ENCODE data around the gene KAZN.

KAZN gene

GRCh38 chr1:14841951-14842350 lies 243.5 kb downstream of the KAZN start:
- no peak for DNase-seq

GRCh38 chr1:14842361-14842760 lies 243.9 kb downstream of the KAZN start:
- no peak for DNase-seq

GRCh38 chr1:14842891-14843290 lies 244.4 kb downstream of the KAZN start:
- DNase-seq: no peak

GRCh38 chr1:14843525-14843924 lies 245.0 kb downstream of the KAZN start:
- no peak for DNase-seq

- DNase-seq: no peak
These were observed 245.9 kb downstream of the KAZN start for GRCh38 chr1:14844356-14844755.

GRCh38 chr1:14844923-14845617 lies 246.6 kb downstream of the KAZN start:
- no peak for DNase-seq

GRCh38 chr1:14845851-14846250 lies 247.4 kb downstream of the KAZN start:
- DNase-seq: no peak

GRCh38 chr1:14846688-14847087 lies 248.2 kb downstream of the KAZN start:
- DNase-seq: no peak

- DNase-seq: no peak
These were observed 249.7 kb downstream of the KAZN start for GRCh38 chr1:14848203-14848602.

- DNase-seq: no peak
These were observed 250.1 kb downstream of the KAZN start for GRCh38 chr1:14848625-14849024.

GRCh38 chr1:14849038-14849437 lies 250.6 kb downstream of the KAZN start:
- DNase-seq: no peak

- DNase-seq: no peak
These were observed 252.1 kb downstream of the KAZN start for GRCh38 chr1:14850563-14850962.

- no peak for DNase-seq
These were observed 253.3 kb downstream of the KAZN start for GRCh38 chr1:14851760-14852159.

GRCh38 chr1:14852291-14852690 lies 253.8 kb downstream of the KAZN start:
- no peak for DNase-seq

GRCh38 chr1:14853518-14853917 lies 255.0 kb downstream of the KAZN start:
- no peak for DNase-seq

- no peak for DNase-seq
These were observed 256.8 kb downstream of the KAZN start for GRCh38 chr1:14855268-14855667.

GRCh38 chr1:14855801-14856200 lies 257.3 kb downstream of the KAZN start:
- no peak for DNase-seq

- DNase-seq: no peak
These were observed 259.1 kb downstream of the KAZN start for GRCh38 chr1:14857436-14858195.

- no peak for DNase-seq
These were observed 263.8 kb downstream of the KAZN start for GRCh38 chr1:14862114-14862771.

GRCh38 chr1:14865106-14865505 lies 266.6 kb downstream of the KAZN start:
- DNase-seq: no peak

- DNase-seq: no peak
These were observed 268.6 kb downstream of the KAZN start for GRCh38 chr1:14866911-14867612.

- DNase-seq: no peak
These were observed 270.7 kb downstream of the KAZN start for GRCh38 chr1:14869187-14869586.

- no peak for DNase-seq
These were observed 272.9 kb downstream of the KAZN start for GRCh38 chr1:14871218-14871970.
